ENCODE data around the gene AKR1C8.
"Not testable (repeated sequence)": the region's sequence is repeated elsewhere in the genome, so short reads cannot be mapped to it uniquely, and the experiment has no call there.

AKR1C8 gene

DNA sequence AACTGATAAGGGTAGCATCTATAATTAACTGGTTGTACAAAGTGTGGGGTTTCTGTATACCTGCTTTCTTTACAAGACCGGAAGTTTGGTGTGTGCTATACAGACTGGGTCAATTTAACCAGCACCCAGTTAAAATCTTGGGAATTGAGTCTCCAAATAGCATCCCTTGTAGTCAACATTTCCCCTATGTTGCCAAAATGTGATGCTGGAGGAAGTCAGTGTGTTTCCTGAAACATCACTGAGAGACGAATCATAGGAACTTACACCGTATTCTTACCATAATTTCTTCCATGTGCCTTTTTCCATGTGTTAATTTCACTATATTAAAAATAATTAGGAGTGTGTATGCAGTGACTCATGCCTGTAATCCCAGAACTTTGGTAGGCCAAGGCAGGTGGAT, 13.4 kb upstream of the AKR1C8 start:
- DNase-seq (ENCODE audit: insufficient read length) (no peak), FAIRE-seq (no peak)
- TF ChIP-seq POLR2A (IDR thresholded peaks at IDR 0.05; ENCODE audit: low read depth, low read length) (no peak), TAF1 (IDR thresholded peaks at IDR 0.05; ENCODE audit: borderline replicate concordance, low read depth, low read length) (no peak), POLR2AphosphoS5 (IDR thresholded peaks at IDR 0.05; ENCODE audit: low read depth, low read length) (no peak)

DNA sequence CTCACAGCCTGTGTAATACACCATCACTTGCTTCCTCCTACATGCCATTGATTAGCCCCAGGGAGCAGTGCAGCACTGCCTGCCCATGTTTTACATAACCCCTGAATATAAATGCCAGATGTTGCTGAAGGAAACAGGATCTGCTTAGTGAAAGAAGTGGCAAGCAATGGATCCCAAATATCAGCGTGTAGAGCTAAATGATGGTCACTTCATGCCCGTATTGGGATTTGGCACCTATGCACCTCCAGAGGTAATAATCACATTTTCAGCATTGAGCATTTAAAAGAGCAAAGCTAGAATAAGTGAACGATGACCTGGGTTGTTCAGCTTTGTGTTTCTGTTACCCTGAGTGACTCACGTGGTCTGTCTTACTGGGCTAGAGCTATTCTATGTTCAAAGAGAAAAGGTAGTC, 11.8 kb upstream of the AKR1C8 start, which contains the start of gene AKR1C4:
Gene AKR1C4 (plus strand): TSS at position 136 of the 412 bp plus-strand sequence. CDS start 31 bp downstream, at position 167.
- TF ChIP-seq TAF1 (IDR thresholded peaks at IDR 0.05; ENCODE audit: borderline replicate concordance, low read depth, low read length) = no peak
- TF ChIP-seq POLR2AphosphoS5 (IDR thresholded peaks at IDR 0.05; ENCODE audit: low read depth, low read length) = no peak
- TF ChIP-seq POLR2A (IDR thresholded peaks at IDR 0.05; ENCODE audit: low read depth, low read length) = no peak
- FAIRE-seq = no peak
- DNase-seq (ENCODE audit: insufficient read length) = no peak

DNA sequence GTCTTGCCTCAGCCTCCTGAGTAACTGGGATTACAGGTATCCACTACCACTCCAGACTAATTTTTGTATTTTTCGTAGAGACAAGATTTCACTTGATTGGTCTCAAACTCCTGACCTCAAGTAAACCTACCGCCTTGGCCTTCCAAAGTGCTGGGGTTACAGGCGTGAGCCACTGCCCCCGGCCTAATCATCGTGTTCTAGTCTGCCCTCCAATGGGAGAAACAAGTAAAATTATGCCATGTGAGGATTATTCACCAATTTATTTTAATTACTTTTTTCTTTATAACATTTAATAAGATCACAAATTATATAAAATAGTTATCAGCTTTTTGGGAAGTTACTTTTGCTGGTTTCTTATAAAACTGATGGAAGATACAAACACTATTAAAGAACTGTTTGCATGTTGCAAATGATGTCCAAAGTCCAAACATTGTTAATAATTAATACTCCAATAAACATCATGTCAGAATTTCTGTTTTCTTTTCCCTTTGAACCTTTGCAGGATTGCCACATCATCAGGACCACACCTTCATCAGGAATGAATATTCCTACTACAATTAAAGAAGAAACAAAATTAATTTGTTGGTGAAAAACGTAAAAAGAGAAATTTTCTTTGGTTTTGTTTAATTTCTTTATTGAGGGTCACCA, 10.9 kb upstream of the AKR1C8 start:
- no peak for TF ChIP-seq POLR2AphosphoS5 (IDR thresholded peaks at IDR 0.05; ENCODE audit: low read depth, low read length)
- no peak for TF ChIP-seq TAF1 (IDR thresholded peaks at IDR 0.05; ENCODE audit: borderline replicate concordance, low read depth, low read length)
- no peak for TF ChIP-seq POLR2A (IDR thresholded peaks at IDR 0.05; ENCODE audit: low read depth, low read length)
- DNase-seq (ENCODE audit: insufficient read length) = no peak
- FAIRE-seq = no peak

DNA sequence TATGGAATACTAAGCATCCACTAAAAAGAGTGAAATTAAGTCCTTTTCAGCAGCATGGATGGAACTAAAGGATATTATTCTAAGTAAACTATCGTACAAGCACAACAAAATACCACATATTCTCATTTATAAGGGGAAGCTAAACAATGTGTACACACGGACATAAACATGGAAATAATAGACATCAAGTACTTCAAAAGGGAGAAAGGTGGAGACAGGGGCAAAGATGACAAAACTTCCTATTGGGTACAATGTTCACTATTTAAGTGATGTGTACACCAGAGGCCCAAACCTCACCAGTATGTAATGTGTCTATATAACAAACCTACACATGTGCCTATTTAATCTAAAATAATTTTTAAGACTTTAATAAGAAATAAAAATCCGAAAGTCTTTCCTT, 9.5 kb upstream of the AKR1C8 start:
- FAIRE-seq = no peak
- DNase-seq (ENCODE audit: insufficient read length) = no peak
- TF ChIP-seq POLR2AphosphoS5 (IDR thresholded peaks at IDR 0.05; ENCODE audit: low read depth, low read length) (no peak), TAF1 (IDR thresholded peaks at IDR 0.05; ENCODE audit: borderline replicate concordance, low read depth, low read length) (no peak), POLR2A (IDR thresholded peaks at IDR 0.05; ENCODE audit: low read depth, low read length) (no peak)

DNA sequence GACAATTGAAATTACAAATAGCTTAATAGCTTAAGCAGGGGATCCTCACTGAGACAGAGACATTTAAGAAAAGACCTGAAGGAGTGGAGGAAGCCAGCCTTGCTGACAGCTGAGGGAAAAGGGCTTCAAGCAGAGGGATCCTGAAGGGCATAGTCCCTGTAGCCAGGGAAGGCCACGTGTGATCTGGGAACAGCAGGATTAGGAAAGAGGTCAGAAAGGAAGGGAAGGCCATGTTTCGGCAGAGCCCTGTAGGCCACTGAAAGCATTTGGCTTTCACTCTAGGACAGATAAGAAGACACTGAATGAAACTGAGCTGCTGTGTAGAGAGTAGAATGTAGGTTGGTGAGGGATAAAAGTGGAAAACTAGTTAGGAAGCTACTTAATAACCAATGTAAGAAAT, 3.4 kb upstream of the AKR1C8 start:
- no peak for DNase-seq (ENCODE audit: insufficient read length)
- FAIRE-seq = no peak
- no peak for TF ChIP-seq POLR2A (IDR thresholded peaks at IDR 0.05; ENCODE audit: low read depth, low read length)
- TF ChIP-seq TAF1 (IDR thresholded peaks at IDR 0.05; ENCODE audit: borderline replicate concordance, low read depth, low read length) = no peak
- TF ChIP-seq POLR2AphosphoS5 (IDR thresholded peaks at IDR 0.05; ENCODE audit: low read depth, low read length) = no peak

DNA sequence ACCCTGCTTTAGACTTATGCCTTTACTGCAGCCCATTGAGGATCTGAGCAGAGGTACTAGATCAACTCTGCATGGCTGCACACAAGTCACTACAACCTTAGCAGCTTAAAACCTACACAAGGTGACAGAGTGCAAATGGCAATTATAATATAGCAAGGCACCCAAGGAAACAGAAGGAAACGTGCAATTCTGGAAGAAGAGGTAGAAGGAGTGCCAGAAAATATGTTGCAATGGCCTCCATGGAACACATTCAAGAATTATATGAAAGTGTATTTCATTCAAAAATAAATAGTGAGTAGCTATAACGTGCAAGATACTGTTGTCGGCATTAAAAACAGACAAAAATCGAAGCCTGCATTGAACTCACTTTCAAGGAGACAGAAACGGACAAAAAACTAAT, 2.9 kb upstream of the AKR1C8 start:
- TF ChIP-seq POLR2A (IDR thresholded peaks at IDR 0.05; ENCODE audit: low read depth, low read length) (no peak), TAF1 (IDR thresholded peaks at IDR 0.05; ENCODE audit: borderline replicate concordance, low read depth, low read length) (no peak), POLR2AphosphoS5 (IDR thresholded peaks at IDR 0.05; ENCODE audit: low read depth, low read length) (no peak)
- DNase-seq (ENCODE audit: insufficient read length) = no peak
- FAIRE-seq = no peak

DNA sequence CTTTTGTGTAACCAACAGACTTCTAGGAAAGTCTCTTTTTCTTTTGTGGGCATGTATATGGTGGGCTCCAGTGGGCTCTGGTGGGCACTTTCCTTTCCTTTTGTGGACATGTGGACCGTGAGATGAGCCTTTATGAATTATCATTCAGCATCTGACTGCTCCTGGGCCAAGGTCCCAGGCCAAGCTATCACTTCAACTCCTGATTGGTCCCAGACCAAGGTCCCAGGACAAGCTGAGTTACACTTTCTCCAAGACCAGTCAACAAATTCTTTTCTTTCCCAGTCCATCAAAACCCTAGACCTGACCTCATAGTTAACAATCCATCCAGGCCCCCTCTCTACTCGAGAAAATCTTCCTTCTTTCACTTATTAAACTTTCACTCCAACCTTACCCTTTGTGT, 1.0 kb downstream of the AKR1C8 start:
- no peak for TF ChIP-seq TAF1 (IDR thresholded peaks at IDR 0.05; ENCODE audit: borderline replicate concordance, low read depth, low read length)
- TF ChIP-seq POLR2AphosphoS5 (IDR thresholded peaks at IDR 0.05; ENCODE audit: low read depth, low read length) = no peak
- no peak for TF ChIP-seq POLR2A (IDR thresholded peaks at IDR 0.05; ENCODE audit: low read depth, low read length)
- DNase-seq (ENCODE audit: insufficient read length) (no peak), FAIRE-seq (no peak)

DNA sequence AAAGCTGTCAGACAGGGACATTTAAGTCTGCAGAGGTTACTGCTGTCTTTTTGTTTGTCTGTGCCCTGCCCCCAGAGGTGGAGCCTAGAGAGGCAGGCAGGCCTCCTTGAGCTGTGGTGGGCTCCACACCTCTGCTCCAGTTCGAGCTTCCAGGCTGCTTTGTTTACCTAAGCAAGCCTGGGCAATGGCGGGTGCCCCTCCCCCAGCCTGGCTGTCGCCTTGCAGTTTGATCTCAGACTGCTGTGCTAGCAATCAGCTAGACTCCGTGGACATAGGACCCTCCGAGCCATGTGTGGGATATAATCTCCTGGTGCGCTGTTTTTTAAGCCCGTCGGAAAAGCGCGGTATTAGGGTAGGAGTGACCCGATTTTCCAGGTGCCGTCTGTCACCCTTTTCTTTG, 4.4 kb downstream of the AKR1C8 start:
- DNase-seq (ENCODE audit: insufficient read length); FAIRE-seq: not testable (repeated sequence)

DNA sequence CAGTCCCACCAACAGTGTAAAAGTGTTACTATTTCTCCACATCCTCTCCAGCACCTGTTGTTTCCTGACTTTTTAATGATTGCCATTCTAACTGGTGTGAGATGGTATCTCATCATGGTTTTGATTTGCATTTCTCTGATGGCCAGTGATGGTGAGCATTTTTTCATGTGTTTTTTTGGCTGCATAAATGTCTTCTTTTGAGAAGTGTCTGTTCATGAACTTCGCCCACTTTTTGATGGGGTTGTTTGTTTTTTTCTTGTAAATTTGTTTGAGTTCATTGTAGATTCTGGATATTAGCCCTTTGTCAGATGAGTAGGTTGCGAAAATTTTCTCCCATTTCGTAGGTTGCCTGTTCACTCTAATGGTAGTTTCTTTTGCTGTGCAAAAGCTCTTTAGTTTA, 9.4 kb downstream of the AKR1C8 start:
- DNase-seq (ENCODE audit: insufficient read length); FAIRE-seq: not testable (repeated sequence)

DNA sequence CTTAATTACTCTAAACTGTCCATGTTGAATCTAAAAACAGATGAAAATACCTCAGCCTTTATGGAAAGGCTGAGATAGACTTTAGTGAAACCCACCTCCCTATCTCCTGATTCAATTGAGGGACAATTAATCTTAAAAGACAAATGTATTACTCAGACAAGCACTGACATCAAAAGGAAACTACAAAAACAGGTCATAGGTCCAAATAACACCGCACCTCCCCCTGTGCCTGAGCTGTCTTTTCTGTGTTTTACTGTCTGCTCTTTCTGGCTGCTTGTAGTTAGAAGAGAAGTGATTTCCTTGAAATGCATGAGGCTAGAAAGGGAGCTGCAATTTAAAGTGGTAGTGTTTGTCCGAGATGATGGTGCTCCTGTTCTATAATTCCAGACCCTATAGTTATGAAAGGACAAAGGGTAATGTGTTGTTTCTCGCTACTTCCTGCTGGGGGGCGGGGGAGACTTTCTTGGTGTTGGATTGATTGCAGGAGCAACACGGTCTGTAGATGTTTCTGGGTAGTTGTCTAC, 16.0 kb downstream of the AKR1C8 start:
- TF ChIP-seq POLR2AphosphoS5 (IDR thresholded peaks at IDR 0.05; ENCODE audit: low read depth, low read length) = no peak
- FAIRE-seq (no peak), DNase-seq (ENCODE audit: insufficient read length) (no peak)

DNA sequence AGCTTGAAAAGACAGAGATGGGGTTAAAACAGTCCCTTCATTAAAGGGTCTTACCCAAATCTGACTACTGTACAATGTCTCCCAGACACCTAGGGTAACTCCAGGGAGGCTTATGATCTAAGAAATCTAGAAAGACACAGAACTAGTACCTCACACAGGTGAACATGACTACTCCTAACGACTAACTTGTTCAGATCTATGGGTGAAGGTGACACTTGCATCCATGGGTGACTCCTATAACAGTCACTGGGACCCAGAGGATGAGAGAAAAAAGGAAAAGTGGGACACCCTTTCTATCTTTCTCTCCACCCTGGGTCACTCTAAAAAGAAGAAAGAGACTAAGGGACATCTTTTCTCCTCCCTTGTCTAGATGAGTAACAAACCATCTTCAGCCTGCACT, 19.2 kb downstream of the AKR1C8 start:
- FAIRE-seq = no peak
- no peak for DNase-seq (ENCODE audit: insufficient read length)
- TF ChIP-seq TAF1 (IDR thresholded peaks at IDR 0.05; ENCODE audit: borderline replicate concordance, low read depth, low read length) (no peak), POLR2AphosphoS5 (IDR thresholded peaks at IDR 0.05; ENCODE audit: low read depth, low read length) (no peak), POLR2A (IDR thresholded peaks at IDR 0.05; ENCODE audit: low read depth, low read length) (no peak)

DNA sequence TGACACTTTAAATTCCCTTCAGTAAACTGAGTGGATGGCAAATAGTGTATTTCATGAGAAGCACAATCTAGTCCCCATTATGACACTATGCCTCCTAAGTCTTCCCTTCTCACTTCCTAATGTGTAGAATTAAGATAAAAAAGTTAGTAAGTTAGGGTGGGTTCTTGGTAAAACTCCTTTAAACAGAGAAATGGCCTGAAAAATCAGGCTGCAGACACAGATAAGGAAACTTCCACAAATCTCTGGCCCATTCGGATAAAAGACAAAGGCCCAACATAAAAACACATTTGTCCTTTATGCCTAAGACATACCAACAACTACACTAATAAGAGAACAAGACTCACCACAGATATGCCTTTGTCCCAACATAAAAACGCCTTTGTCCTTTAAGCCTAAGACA, 21.5 kb downstream of the AKR1C8 start:
- FAIRE-seq (no peak), DNase-seq (ENCODE audit: insufficient read length) (no peak)
- TF ChIP-seq TAF1 (IDR thresholded peaks at IDR 0.05; ENCODE audit: borderline replicate concordance, low read depth, low read length) (no peak), POLR2AphosphoS5 (IDR thresholded peaks at IDR 0.05; ENCODE audit: low read depth, low read length) (no peak), POLR2A (IDR thresholded peaks at IDR 0.05; ENCODE audit: low read depth, low read length) (no peak)

DNA sequence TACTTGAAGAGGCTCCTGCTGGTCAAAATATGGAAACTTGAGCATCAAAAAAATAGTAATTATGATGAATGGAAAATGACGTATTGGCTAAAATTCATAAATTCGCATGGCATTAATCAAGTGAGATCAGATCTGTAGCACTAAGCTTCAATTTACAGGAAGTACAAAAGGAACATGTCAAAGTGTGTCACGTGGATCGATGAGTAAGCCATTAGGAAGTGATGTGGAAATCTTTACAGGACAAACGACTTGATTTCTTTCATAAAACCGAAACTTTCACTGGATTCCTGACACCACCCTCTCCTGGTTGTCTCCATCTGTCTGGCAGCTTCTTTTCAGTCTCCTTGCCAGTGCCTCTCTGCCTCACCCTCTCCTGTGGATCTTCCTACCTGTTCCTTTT, 25.8 kb downstream of the AKR1C8 start:
- FAIRE-seq (no peak), DNase-seq (ENCODE audit: insufficient read length) (no peak)
- TF ChIP-seq POLR2AphosphoS5 (IDR thresholded peaks at IDR 0.05; ENCODE audit: low read depth, low read length) (no peak), TAF1 (IDR thresholded peaks at IDR 0.05; ENCODE audit: borderline replicate concordance, low read depth, low read length) (no peak), POLR2A (IDR thresholded peaks at IDR 0.05; ENCODE audit: low read depth, low read length) (no peak)

Measured in GM12892 (cell line).